T-helper 2 cell treated with Interferon-gamma antibody and Interleukin-4, amounts not matched to agents 5 μg/mL and 100 μg/mL, for 36 hours (primary cell): ENCODE measurements around the gene SLC4A5.
"Not testable (repeated sequence)": the region's sequence is repeated elsewhere in the genome, so short reads cannot be mapped to it uniquely, and the experiment has no call there.

Experiments
- DNase-seq: peaks from one replicate; pipeline ENCODE4 v3.0.0; 2021; ENCODE audit warnings: low spot score
- H3K27ac Mint-ChIP-seq: one replicate; pipeline ENCODE4 v1.8.0; 2021; ENCODE audit warnings: mild to moderate bottlenecking, mixed read lengths
- H3K27me3 Mint-ChIP-seq: one replicate; pipeline ENCODE4 v1.8.0; 2021; ENCODE audit warnings: low read depth, mixed read lengths
- H3K36me3 Mint-ChIP-seq: one replicate; pipeline ENCODE4 v1.8.0; 2021; ENCODE audit warnings: low read depth, mixed read lengths
- H3K4me1 Mint-ChIP-seq: one replicate; pipeline ENCODE4 v1.8.0; 2021; ENCODE audit warnings: low read depth, mixed read lengths
- H3K4me3 Mint-ChIP-seq: one replicate; pipeline ENCODE4 v1.8.0; 2022; ENCODE audit warnings: mild to moderate bottlenecking, moderate library complexity, mixed read lengths
- H3K9me3 Mint-ChIP-seq: one replicate; pipeline ENCODE4 v1.8.0; 2021; ENCODE audit warnings: mixed read lengths

The SLC4A5 gene

DNA sequence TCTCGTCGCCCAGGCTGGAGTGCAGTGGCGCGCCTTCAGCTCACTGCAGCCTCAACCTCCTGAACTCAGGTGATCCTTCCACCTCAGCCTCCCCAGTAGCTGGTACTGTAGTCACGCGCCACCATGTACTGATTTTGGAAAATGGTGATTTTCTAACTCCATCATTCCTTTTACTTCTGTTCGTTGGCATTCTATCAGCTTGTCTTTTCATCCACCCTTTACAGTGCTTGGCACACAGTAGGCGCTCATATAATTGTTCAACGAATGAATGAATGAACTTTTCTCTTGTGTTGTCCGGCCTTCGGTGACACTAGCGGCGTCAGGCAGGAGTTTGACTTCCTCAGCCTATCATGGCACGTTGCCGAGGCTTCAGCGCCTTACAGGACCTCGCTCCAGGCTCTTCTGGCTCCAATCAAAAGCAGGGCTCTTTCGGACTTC is 145.2 kb downstream of the SLC4A5 start:
- Mint-ChIP-seq H3K4me3 (peak overlapping the region; percentile 99), H3K27me3 (peaks cover 2% of the 10 kb centered on the region), H3K36me3 (peaks cover 30% of the 10 kb centered on the region), H3K4me1 (peaks cover 42% of the 10 kb centered on the region), H3K9me3 (no peaks in the 10 kb centered on the region), H3K27ac (peak overlapping the region; percentile 100)
- DNase-seq = no peak

DNA sequence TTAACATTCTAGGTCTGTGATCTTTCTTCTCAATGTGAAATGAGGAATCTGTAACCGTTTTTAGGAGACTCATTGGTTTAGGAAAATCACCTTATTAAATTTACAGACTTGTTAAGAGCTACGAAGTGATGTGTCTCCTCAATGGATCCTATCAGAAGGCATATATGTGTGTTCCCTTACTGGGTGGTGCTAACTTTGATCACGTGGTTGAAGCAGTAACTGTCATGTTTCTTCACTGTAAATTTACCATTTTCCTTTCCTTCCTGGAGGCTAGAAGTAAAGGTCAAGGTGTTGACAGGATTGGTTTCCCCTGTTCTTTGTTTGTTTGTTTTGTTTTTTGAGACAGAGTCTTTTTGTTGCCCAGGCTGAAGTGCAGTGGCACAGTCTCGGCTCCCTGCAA is 146.2 kb downstream of the SLC4A5 start:
- no peak for DNase-seq
- H3K4me1 Mint-ChIP-seq = peaks cover 39% of the 10 kb centered on the region
- H3K36me3 Mint-ChIP-seq = peaks cover 24% of the 10 kb centered on the region
- no peak overlapping the region for H3K27ac Mint-ChIP-seq
- peak overlapping the region; percentile 26 for H3K4me3 Mint-ChIP-seq
- peaks cover 2% of the 10 kb centered on the region for H3K27me3 Mint-ChIP-seq
- H3K9me3 Mint-ChIP-seq = no peaks in the 10 kb centered on the region

DNA sequence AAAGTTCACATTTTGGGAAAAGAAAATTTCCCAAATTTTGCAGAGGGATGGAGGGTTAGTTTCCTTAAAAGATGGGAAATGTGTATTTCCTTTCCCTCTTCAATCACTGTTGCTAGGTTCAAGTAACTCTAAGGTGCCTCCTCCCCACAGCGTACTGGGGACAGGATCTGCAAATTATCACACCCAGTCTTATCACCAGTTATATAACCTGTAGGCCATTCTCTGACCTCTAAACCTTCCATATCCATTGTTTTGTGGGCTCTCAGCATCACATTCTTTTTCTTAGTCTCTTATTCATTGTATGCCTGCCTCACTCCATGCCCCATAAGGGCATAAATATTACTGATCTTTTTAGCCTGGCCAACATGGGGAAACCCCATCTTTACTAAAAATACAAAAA is 148.4 kb downstream of the SLC4A5 start:
- Mint-ChIP-seq H3K4me1 (peaks cover 26% of the 10 kb centered on the region), H3K36me3 (peaks cover 10% of the 10 kb centered on the region), H3K9me3 (no peaks in the 10 kb centered on the region), H3K27me3 (peaks cover 2% of the 10 kb centered on the region), H3K27ac (no peak overlapping the region), H3K4me3 (no peak overlapping the region)
- no peak for DNase-seq

DNA sequence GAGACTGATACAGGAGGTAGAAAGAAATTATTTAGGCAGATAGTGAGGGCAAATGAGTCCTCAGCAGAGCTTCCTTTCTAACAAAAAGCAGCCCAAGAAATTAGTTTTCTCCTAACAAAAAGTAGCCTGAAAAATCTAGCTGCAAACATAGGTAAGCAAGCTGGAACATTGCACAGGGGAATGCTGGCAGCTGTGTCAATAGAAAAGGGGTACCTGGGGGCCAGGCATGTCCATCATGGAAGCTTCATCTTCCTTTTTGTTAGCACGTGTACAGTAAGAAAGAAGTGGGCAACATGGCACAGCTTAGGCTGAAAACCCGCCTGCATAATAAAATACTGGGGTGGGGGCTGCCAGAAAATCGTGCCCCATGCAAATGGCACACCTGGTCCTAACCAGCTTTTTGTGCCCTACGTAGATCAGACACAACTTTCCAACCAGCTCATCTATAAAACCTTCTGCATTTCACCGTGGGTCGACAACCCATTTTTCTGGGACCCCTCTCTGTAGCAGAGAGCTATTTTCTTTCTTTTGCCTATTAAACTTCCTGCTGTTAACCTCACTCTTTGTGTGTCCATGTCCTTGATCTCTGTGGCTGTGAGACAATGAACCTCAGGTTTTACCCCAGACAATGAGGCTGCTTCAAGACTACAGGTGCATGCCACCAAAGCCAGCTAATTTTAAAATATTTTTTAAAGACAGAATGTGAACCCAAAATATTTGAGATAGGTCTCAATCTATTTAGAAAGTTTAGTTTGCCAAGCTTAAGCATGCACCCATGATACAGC is 151.4 kb downstream of the SLC4A5 start:
- Mint-ChIP-seq H3K27me3 (no peaks in the 10 kb centered on the region), H3K9me3 (no peaks in the 10 kb centered on the region), H3K4me3 (no peak overlapping the region), H3K36me3 (no peaks in the 10 kb centered on the region), H3K4me1 (peaks cover 10% of the 10 kb centered on the region), H3K27ac (no peak overlapping the region)
- no peak for DNase-seq

DNA sequence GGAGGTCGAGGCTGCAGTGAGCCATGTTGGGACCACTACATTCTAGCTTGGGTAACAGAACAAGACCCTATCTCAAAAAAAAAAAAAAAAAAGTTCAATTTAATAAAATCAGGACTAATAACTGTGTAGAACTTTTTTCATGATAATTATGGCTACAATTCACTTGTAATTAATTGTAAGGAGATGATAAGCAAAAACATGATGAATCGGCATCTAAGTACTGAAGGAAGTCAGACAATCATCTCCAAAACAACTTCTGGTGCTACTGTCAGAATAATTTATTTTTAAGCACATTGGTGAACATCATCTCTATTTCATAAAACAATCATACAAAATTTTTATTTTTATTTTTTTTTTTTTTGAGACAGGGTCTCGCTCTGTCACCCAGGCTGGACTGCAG is 154.5 kb downstream of the SLC4A5 start:
- H3K4me3 Mint-ChIP-seq = no peak overlapping the region
- H3K9me3 Mint-ChIP-seq = no peaks in the 10 kb centered on the region
- H3K4me1 Mint-ChIP-seq = peaks cover 19% of the 10 kb centered on the region
- no peak for DNase-seq
- no peak overlapping the region for H3K27ac Mint-ChIP-seq
- peaks cover 1% of the 10 kb centered on the region for H3K36me3 Mint-ChIP-seq
- H3K27me3 Mint-ChIP-seq = no peaks in the 10 kb centered on the region

DNA sequence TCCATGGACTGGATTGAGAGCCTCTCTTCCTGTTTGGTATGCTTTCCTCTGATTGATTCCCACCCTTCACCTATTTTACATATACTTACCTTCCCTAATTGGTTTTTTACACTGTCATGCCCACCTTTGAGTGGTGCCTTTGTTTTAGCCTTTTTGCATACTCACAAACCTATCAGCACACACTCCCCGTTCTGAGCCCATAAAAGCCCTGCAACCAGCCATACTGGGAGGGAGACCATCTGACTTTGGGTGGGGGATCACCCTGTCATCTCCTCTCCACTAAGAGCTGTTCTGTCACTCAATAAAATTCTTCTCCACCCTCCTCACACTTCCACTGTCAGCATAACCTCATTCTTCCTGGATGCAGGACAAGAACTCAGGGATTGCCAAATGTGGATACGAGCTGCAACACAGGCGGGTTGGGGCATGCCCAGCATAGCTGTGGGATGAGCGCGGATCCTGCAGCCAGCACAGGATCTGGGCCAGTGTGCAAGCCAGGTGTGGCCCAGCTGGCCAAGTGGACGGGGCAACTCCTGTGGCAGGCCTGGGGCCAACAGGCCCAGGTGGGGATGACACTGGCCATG is 155.1 kb downstream of the SLC4A5 start:
- Mint-ChIP-seq H3K9me3 (no peaks in the 10 kb centered on the region), H3K4me1 (peaks cover 19% of the 10 kb centered on the region), H3K4me3 (no peak overlapping the region), H3K36me3 (peaks cover 1% of the 10 kb centered on the region), H3K27me3 (no peaks in the 10 kb centered on the region), H3K27ac (no peak overlapping the region)
- DNase-seq = no peak

DNA sequence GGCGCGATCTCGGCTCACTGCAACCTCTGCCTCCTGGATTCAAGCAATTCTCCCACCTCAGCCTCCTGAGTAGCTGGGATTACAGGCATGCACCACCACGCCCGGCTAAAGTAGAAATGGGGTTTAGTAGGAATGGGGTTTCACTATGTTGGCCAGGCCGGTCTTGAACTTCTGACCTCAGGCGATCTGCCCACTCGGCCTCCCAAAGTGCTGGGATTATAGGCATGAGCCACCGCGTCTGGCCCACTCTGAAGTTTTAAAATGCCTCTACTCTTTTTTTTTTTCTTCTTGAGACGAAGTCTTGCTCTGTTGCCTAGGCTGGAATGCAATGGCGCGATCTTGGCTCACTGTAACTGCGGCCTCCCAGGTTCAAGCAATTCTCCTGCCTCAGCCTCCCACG is 156.5 kb downstream of the SLC4A5 start:
- H3K4me1 Mint-ChIP-seq = peaks cover 24% of the 10 kb centered on the region
- H3K27ac Mint-ChIP-seq, H3K9me3 Mint-ChIP-seq, H3K27me3 Mint-ChIP-seq, DNase-seq, H3K4me3 Mint-ChIP-seq, H3K36me3 Mint-ChIP-seq: not testable (repeated sequence)

DNA sequence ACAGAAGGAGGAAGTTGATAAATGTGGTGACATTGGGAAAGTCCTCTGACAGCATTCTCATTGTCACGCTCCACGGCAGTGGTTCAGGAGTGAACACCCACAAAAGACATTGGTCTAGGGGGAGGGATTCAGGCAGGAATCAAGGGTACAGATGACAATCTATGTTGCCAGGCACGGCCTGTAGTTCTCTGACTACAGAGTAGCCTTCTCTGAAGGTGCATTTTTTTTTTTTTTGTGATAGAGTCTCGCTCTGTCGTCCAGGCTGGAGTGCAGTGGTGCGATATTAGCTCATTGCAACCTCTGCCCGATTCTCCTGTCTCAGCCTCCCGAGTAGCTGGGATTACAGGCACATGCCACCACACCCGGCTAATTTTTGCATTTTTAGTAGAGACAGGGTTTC is 157.2 kb downstream of the SLC4A5 start:
- Mint-ChIP-seq H3K4me1 (peaks cover 28% of the 10 kb centered on the region), H3K27me3 (no peaks in the 10 kb centered on the region)

DNA sequence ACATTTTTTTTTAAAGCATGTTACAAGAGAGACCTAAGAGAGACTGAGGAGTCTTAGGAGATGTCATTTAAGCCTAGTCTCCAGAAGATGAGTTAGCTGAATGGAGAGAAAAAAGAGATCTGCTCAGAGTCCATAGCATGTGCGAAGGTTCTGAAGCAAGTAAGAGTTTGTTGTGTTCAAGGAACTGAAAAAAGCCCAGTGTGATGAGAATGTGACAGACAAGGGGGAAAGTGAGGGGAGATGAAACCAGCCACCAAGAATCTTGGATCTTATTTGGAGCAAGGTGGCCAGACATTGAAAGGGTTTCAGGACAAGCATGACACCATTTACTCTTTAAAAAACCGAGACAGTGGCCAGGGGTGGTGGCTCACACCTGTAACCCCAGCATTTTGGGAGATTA is 159.3 kb downstream of the SLC4A5 start:
- peak overlapping the region; percentile 49 for H3K27ac Mint-ChIP-seq

More for the DNA sequence above, 157.2 kb downstream of the SLC4A5 start:
- H3K36me3 Mint-ChIP-seq = peaks cover 1% of the 10 kb centered on the region
- peak; percentile 75 for DNase-seq
- H3K9me3 Mint-ChIP-seq = no peaks in the 10 kb centered on the region
- peak overlapping the region; percentile 83 for H3K27ac Mint-ChIP-seq
- H3K4me3 Mint-ChIP-seq = peak overlapping the region; percentile 36

DNA sequence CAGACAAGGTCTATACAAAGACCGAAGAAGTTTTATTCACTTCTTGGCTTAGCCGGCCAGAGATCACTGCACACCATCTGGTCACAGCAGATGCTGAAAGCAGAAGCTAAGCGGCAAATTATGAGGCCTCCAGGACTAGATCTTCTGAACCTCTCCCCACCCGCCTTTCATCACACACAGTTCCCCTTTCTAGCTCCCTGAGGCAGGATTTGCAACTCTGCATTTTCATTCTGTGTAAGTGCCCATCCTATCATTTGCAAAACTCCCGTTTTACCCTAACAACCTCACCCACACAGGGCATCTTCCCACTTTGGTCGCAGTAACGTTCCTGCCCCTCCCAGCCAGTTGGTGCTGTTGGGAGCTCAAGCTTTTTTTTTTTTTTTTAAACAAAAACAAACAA is 161.5 kb downstream of the SLC4A5 start:
- Mint-ChIP-seq H3K36me3 (peaks cover 7% of the 10 kb centered on the region), H3K27ac (peak overlapping the region; percentile 39), H3K27me3 (no peaks in the 10 kb centered on the region), H3K4me3 (peak overlapping the region; percentile 43), H3K9me3 (no peaks in the 10 kb centered on the region), H3K4me1 (peaks cover 28% of the 10 kb centered on the region)
- no peak for DNase-seq

More for the DNA sequence above, 159.3 kb downstream of the SLC4A5 start:
- Mint-ChIP-seq H3K9me3 (no peaks in the 10 kb centered on the region), H3K36me3 (peaks cover 1% of the 10 kb centered on the region), H3K4me3 (no peak overlapping the region), H3K4me1 (peaks cover 24% of the 10 kb centered on the region), H3K27me3 (no peaks in the 10 kb centered on the region)
- no peak for DNase-seq

DNA sequence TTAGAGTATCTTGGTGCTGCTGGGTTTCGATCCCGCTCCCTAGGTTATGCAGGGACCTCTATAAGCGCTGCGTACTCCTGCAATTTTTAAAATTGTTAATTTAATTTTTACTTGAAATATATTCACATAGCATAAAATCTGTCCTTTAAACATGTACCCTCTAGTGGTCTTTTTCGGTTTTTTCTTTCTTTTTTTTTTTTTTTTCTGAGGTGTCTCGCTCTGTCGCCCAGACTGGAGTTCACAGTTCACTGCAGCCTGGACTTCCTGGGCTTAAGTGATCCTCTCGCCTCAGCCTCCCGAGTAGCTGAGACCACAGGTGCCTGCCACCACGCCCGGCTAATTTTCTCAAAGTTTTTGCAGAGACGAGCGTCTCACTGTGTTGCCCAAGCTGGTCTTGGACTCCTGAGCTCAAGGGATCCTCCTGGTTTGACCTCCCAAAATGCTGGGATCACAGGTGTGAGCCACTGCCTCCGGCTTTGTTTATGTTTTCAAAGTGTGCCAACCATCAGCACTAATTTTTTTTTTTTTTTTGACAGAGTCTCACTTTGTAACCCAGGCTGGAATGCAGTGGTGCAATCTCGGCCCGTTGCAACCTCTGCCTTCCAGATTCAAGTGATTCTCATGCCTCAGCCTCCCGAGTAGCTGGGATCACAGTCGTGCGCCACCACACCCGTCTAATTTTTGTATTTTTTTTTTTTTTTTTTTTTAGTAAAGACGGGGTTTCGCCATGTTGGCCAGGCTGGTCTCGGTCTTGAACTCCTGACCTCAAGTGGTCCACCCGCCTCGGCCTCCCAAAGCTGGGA is 164.0 kb downstream of the SLC4A5 start:
- Mint-ChIP-seq H3K27me3 (no peaks in the 10 kb centered on the region), H3K4me1 (peaks cover 42% of the 10 kb centered on the region)
- DNase-seq = no peak

DNA sequence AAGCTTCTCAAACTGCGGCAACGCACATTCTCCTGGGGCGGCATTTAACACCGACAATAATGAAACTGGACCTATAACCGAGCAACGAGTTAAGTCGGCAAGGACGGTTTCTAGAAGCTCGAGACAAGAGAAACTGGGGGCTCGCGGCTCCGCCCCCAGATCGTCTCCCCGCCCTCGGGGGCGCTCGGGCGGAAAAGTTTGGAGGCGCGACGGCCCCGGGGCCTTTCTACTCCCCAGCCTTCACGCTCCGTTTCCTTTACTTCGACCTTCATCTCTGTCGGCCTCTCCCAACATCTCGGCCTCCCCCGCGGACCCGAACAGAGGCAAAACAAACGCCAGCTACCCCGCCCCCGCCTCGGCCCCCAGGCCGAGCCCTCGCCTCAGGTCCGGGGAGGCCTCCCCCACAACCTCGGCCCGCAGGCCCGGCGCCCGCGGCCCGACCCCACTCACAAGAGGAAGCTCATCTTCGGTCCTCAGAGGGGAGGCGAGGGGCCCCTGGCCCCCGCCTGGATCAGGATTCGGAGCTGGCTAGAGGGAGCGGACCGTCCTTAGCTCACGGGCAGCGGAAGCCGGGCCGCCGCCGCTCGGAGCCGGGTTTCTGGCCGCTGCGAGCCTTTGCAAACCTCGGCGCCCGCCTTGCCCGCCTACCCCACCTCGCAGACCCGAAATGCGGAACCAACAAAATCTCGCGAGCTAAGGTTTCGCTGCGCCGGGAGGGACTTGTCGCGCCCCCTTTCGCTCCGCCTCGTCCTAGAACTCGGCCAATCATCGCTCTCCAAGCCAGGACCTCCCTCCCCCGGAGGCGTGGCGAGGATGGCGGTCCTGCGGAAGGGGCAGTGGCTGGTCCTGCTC is 164.8 kb downstream of the SLC4A5 start, which contains the start of gene MOB1A:
MOB1A (minus strand) TSS at position 669 of the 852 bp plus-strand sequence; CDS start at position 464, 205 bp downstream.
- Mint-ChIP-seq H3K36me3 (peaks cover 26% of the 10 kb centered on the region), H3K27me3 (no peaks in the 10 kb centered on the region), H3K27ac (peak within 1 kb of the TSS; percentile 83), H3K9me3 (no peaks in the 10 kb centered on the region), H3K4me1 (peaks cover 39% of the 10 kb centered on the region), H3K4me3 (peak within 1 kb of the TSS; percentile 89)
- DNase-seq = peak; percentile 97

More for the DNA sequence above, 164.0 kb downstream of the SLC4A5 start:
- peak overlapping the region; percentile 89 for H3K4me3 Mint-ChIP-seq
- peak overlapping the region; percentile 83 for H3K27ac Mint-ChIP-seq
- peaks cover 23% of the 10 kb centered on the region for H3K36me3 Mint-ChIP-seq
- H3K9me3 Mint-ChIP-seq = no peaks in the 10 kb centered on the region

DNA sequence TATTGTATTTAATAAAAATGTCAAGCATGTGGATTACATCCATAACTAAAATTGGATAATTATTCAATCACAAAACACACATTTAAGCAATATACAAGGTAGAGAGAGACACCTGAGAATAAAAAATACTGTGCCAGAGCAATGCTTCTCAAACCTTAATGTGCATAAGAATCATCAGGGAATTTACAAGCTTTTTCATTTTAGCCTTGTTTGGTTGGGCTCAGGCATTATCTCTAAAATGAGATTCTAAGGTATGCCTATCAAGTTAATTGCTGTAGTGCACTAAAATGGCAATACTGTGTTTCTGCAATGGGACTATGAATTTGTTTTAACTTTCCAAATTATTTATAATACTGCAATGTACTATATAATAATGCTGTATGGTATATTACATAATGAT is 165.5 kb downstream of the SLC4A5 start:
- peak overlapping the region; percentile 83 for H3K27ac Mint-ChIP-seq

More for the DNA sequence above, 165.5 kb downstream of the SLC4A5 start:
- Mint-ChIP-seq H3K27me3 (no peaks in the 10 kb centered on the region), H3K9me3 (no peaks in the 10 kb centered on the region), H3K4me1 (peaks cover 43% of the 10 kb centered on the region), H3K36me3 (peaks cover 29% of the 10 kb centered on the region), H3K4me3 (peak overlapping the region; percentile 89)
- DNase-seq = no peak
